Neuron (in vitro differentiated cells): ENCODE measurements around the gene MAMLD1.

Experiments used
- H2AFZ ChIP-seq: one replicate; pipeline ENCODE4 v1.6.1; 2013; ENCODE audit warnings: low read depth, mild to moderate bottlenecking, inconsistent platforms, low read length, moderate library complexity
- H3K27me3 ChIP-seq: one replicate; pipeline ENCODE4 v1.6.1; 2013; ENCODE audit warnings: low read length; ENCODE audit not compliant: insufficient read depth
- H3K36me3 ChIP-seq: one replicate; pipeline ENCODE4 v1.6.1; 2013; ENCODE audit warnings: low read length; ENCODE audit not compliant: insufficient read depth
- H3K4me1 ChIP-seq: one replicate; pipeline ENCODE4 v1.6.1; 2013; ENCODE audit warnings: low read length; ENCODE audit not compliant: insufficient read depth
- H3K4me3 ChIP-seq: 2 replicates; pipeline ENCODE4 v1.5.1; 2013; ENCODE audit warnings: mild to moderate bottlenecking, low read length, moderate library complexity
- H3K9me3 ChIP-seq: one replicate; pipeline ENCODE4 v1.6.1; 2013; ENCODE audit warnings: low read length

The MAMLD1 gene

DNA sequence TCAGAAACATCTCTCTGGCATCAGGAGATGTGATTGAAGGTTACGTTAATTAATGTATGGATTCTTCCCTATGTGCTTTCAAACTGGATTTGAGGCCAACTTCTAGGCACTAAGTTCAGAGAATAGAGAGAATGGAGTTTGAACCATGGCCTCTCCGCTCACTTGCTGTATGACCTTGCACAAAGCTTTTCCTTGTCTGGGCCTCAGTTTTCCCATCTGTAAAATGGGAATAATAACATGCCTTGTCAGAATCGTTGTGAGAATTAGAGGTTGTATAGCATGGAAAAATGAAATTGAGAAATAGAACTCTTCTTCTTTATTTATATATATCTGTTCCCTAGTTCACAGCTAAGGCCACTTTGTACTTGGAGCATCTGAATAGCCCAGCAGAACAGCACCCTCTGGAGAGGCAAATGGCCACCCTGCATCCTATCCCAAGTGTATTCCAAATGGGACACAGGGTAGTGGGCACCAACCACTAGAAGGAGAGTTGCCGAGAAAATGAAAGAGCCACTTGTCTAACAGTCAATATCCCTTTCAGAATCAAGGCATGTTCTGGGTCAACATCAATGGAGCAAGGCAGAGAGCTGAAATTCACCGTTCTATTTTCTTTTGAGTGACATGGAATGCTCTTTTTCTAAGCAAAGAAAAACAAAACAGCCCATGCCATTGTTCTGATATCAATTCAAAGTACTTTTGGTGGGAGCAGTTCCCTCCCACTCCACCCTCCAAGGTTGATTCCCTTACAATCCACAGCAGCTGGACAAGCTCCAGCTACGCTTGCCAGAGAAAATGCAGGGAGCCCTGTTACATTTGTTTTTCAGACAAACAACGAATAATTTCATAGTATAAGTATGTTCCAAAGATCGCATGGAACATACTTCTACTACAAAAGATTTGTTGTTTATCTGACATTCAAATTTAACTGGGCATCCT lies 182.0 kb downstream of the MAMLD1 start:
- H3K4me3 ChIP-seq, result no peak overlapping the region
- H2AFZ ChIP-seq, result no peak overlapping the region
- H3K4me1 ChIP-seq, result peaks cover 6% of the 10 kb centered on the region
- no peaks in the 10 kb centered on the region for H3K36me3 ChIP-seq
- no peaks in the 10 kb centered on the region for H3K9me3 ChIP-seq
- H3K27me3 ChIP-seq, result no peaks in the 10 kb centered on the region

DNA sequence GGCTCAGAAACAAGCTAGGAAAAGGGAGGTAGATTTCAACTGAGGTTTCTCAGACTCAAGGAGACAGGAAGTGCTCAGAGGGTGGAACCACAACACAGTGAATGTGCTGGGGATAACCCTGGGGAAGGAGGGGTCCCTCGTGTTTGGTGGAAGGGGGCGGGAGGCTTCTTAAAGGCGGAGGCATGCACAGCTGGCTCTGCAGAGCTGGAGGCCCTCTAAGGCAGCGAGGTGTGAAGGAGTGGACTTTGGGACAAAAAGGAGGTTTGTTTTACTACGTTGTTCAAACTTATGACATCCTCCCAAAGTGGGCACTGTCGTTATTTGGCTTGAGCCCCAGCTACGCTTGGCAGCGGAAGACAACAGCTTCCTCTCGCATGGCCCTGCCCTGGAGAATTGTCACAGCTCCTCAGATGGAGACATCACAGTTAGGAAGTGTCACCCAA lies 183.6 kb downstream of the MAMLD1 start:
- H2AFZ ChIP-seq, result no peak overlapping the region
- H3K4me3 ChIP-seq, result no peak overlapping the region
- peaks cover 6% of the 10 kb centered on the region for H3K4me1 ChIP-seq
- no peaks in the 10 kb centered on the region for H3K9me3 ChIP-seq
- H3K36me3 ChIP-seq, result no peaks in the 10 kb centered on the region
- no peaks in the 10 kb centered on the region for H3K27me3 ChIP-seq

DNA sequence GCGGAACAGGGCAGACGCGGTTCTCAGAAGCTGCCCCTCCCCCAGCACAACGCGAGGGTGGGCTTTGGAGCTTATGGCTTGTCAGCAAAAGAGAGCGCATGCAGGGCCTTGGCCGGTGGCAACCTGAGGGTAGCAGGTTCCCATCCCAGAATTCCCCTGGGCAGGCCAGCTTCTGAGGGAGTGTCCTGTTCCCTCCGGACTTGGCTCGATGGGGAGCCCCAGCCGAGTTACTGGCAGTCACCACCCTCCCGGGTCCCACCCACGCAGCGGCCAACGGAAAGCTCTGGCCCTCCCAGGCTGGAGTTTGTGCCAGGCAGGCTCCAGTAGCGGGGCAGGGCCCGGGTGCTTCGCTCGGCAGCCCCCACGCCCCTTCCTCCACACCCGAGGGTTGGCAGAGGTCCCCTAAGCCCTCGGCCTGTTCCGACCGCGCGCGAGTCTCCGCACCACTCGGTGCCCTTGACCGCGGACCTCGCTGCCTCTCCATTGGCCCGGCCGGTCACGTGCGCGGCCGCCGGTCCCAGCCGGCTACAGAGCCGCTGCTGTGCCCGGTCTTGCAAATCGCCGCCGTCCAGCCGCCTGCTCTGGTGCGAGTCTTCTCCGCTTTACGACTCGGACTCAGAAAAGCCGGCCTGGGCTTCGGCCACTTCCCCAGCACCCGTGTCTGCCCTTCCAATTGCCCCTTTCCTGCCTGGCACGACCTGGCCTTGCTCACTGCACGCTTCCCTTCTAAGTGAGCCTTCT lies 184.4 kb downstream of the MAMLD1 start:
- H3K9me3 ChIP-seq, result no peaks in the 10 kb centered on the region
- H3K4me3 ChIP-seq, result no peak overlapping the region
- H3K36me3 ChIP-seq, result no peaks in the 10 kb centered on the region
- H3K27me3 ChIP-seq, result no peaks in the 10 kb centered on the region
- H3K4me1 ChIP-seq, result peaks cover 6% of the 10 kb centered on the region
- no peak overlapping the region for H2AFZ ChIP-seq

DNA sequence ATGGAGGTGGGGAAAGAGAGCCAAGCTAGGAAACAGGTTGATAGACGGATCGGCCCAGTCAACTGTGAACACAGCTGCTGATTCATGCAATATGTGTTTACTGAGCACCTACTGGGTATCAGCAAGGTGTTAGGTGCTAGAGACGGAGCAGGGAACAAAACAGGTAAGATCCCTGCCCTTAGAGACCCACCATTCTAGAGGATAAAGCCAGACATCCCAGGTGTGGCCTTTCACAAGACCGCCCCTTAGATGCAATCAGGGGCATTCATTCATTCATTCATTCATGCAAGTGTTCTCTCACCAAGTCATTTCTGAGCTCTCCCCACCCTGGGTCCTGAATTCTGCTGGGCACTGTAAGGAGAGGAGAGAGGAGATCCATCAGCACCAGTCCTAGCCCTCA lies 185.1 kb downstream of the MAMLD1 start:
- Histone ChIP-seq H3K4me3 (no peak overlapping the region), H3K27me3 (no peaks in the 10 kb centered on the region), H3K4me1 (peaks cover 6% of the 10 kb centered on the region)

DNA sequence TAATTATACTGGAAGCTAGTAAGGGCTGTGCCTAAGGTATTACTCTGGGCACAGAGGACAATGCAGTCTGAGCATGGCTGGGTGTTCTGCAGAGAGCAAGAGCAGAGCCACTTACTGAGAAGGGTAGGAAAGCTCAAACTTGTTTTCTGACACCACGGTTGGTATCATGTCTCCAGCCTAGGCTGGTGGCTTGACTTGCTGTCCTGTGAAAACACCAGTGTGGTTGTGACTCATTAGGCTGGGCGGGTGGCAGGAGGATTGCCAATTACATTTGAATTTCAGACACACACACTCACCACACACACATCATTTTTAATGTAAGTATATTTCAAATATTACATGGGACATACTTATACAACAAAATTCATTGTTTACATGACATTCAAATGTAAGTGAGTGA lies 185.6 kb downstream of the MAMLD1 start:
- Histone ChIP-seq H3K27me3 (no peaks in the 10 kb centered on the region), H3K4me3 (no peak overlapping the region), H3K9me3 (no peaks in the 10 kb centered on the region), H3K4me1 (peaks cover 6% of the 10 kb centered on the region), H3K36me3 (no peaks in the 10 kb centered on the region), H2AFZ (no peak overlapping the region)

More for the DNA sequence above, 185.1 kb downstream of the MAMLD1 start:
- Histone ChIP-seq H3K9me3 (no peaks in the 10 kb centered on the region), H3K36me3 (no peaks in the 10 kb centered on the region), H2AFZ (no peak overlapping the region)

DNA sequence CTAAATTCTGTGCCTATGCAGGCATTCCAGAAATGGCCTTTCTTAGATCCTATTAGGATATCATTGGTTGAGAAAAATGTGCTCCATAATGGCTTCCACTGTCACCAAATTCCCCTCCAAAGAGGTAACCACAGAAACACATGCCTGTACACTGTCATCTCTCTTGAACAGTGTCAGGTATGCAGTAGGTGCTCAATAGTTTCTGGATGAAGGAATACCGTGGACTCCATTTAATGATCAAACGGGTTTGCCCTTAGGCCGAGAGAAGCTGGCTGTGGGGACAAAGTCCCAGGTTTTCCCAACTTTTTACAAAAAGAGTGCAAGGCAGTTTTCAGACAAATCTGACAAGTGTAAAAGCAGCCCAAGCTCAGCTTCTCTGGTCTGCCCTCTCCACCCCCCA lies 188.8 kb downstream of the MAMLD1 start:
- H3K9me3 ChIP-seq, result no peaks in the 10 kb centered on the region
- no peaks in the 10 kb centered on the region for H3K27me3 ChIP-seq
- H3K36me3 ChIP-seq, result no peaks in the 10 kb centered on the region
- H3K4me3 ChIP-seq, result no peak overlapping the region
- no peak overlapping the region for H2AFZ ChIP-seq
- H3K4me1 ChIP-seq, result no peaks in the 10 kb centered on the region

DNA sequence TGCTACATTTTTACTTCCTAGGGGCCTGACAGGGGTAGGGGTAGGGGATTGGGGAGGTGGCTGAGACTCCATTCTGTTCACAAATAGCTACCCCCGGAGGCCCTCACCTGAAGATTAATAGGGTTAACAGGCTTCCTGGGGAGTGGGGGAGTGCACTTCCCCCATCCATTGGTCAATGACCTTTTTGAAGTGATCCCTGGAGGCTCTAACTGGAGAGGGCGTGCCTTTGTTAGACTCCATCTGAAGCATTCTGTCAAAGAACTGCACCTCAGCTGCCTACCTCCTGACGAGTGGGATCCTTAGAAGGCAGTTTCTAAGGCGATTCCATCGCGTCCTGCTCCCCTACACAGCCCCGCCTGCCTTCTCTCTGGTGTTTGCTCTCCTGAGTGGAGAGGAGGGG lies 195.3 kb downstream of the MAMLD1 start:
- Histone ChIP-seq H3K36me3 (no peaks in the 10 kb centered on the region), H3K27me3 (no peaks in the 10 kb centered on the region), H3K9me3 (no peaks in the 10 kb centered on the region), H2AFZ (no peak overlapping the region), H3K4me3 (no peak overlapping the region), H3K4me1 (no peaks in the 10 kb centered on the region)
